Measurements from ENCODE around the gene NEXN.

- TF ChIP-seq CTCF (conservative IDR thresholded peaks at IDR 0.05) (no peak), EZH2 (IDR thresholded peaks at IDR 0.05; ENCODE audit: low read depth) (no peak)
Observed at GRCh38 chr1:77942400-77943140, 54.1 kb downstream of the NEXN start.

Data from PC-9 (cell line).